H9 (cell line): Measurements from ENCODE around the gene CCDC88A. TPM values are rescaled to one million over a fixed set of nuclear protein-coding genes. Genes with fewer than 3 reads are reported as not detected.
"Not testable (repeated sequence)": the region's sequence is repeated elsewhere in the genome, so short reads cannot be mapped to it uniquely, and the experiment has no call there.

Source experiments
- DNase-seq: peaks from one replicate; pipeline ENCODE4 v3.0.0-alpha.2; 2017
- H2AFZ ChIP-seq: one replicate; pipeline ENCODE4 v1.6.1; 2013; ENCODE audit warnings: mild to moderate bottlenecking, low read length, control low read depth, moderate library complexity
- H2AK5ac ChIP-seq: 2 replicates; pipeline ENCODE4 v1.6.1; 2013; ENCODE audit warnings: low read length, control low read depth, mixed read lengths; ENCODE audit not compliant: insufficient read length
- H2BK120ac ChIP-seq: one replicate; pipeline ENCODE4 v1.6.1; 2013; ENCODE audit warnings: low read depth, mild to moderate bottlenecking, low read length, control low read depth, inconsistent platforms; ENCODE audit not compliant: poor library complexity, severe bottlenecking
- H2BK12ac ChIP-seq: 2 replicates; pipeline ENCODE4 v1.6.1; 2013; ENCODE audit warnings: low read length, control low read depth, mixed read lengths, low read depth; ENCODE audit not compliant: insufficient read length
- H2BK15ac ChIP-seq: 2 replicates; pipeline ENCODE4 v1.6.1; 2013; ENCODE audit warnings: low read depth, low read length, control low read depth
- H2BK20ac ChIP-seq: one replicate; pipeline ENCODE4 v1.6.1; 2013; ENCODE audit warnings: low read depth, mild to moderate bottlenecking, low read length, control low read depth, inconsistent platforms; ENCODE audit not compliant: poor library complexity, severe bottlenecking
- H2BK5ac ChIP-seq: 2 replicates; pipeline ENCODE4 v1.6.1; 2013; ENCODE audit warnings: low read length, control low read depth, mixed read lengths; ENCODE audit not compliant: insufficient read length
- H3K14ac ChIP-seq: 2 replicates; pipeline ENCODE4 v1.6.1; 2013; ENCODE audit warnings: low read length, control low read depth; ENCODE audit not compliant: insufficient read depth
- H3K18ac ChIP-seq: 2 replicates; pipeline ENCODE4 v1.6.1; 2013; ENCODE audit warnings: low read depth, mild to moderate bottlenecking, mixed read lengths, low read length, control low read depth; ENCODE audit not compliant: insufficient read length
- H3K23ac ChIP-seq: 2 replicates; pipeline ENCODE4 v1.6.1; 2013; ENCODE audit warnings: low read length, control low read depth, mixed read lengths, low read depth; ENCODE audit not compliant: insufficient read length
- H3K23me2 ChIP-seq: 2 replicates; pipeline ENCODE4 v1.6.1; 2013; ENCODE audit warnings: low read depth, mild to moderate bottlenecking, mixed read lengths, low read length, control low read depth; ENCODE audit not compliant: insufficient read length, poor library complexity, severe bottlenecking
- H3K27ac ChIP-seq: 2 replicates; pipeline ENCODE4 v1.5.1; 2013; ENCODE audit warnings: low read length, control low read depth, mixed read lengths, low read depth; ENCODE audit not compliant: insufficient read length
- H3K27me3 ChIP-seq: 2 replicates; pipeline ENCODE4 v1.6.1; 2013; ENCODE audit warnings: low read length, control low read depth, inconsistent platforms; ENCODE audit not compliant: insufficient read depth
- H3K4ac ChIP-seq: 2 replicates; pipeline ENCODE4 v1.6.1; 2013; ENCODE audit warnings: low read depth, mild to moderate bottlenecking, control low read depth, inconsistent platforms, low read length, moderate library complexity
- H3K4me1 ChIP-seq: 2 replicates; pipeline ENCODE4 v1.6.1; 2013; ENCODE audit warnings: low read length, control low read depth, inconsistent platforms; ENCODE audit not compliant: insufficient read depth
- H3K4me2 ChIP-seq: 2 replicates; pipeline ENCODE4 v1.6.1; 2013; ENCODE audit warnings: low read length, control low read depth, mixed read lengths; ENCODE audit not compliant: insufficient read length, insufficient read depth
- H3K56ac ChIP-seq: 2 replicates; pipeline ENCODE4 v1.6.1; 2013; ENCODE audit warnings: low read depth, mild to moderate bottlenecking, mixed read lengths, low read length, control low read depth; ENCODE audit not compliant: insufficient read length
- H3K79me1 ChIP-seq: 2 replicates; pipeline ENCODE4 v1.6.1; 2013; ENCODE audit warnings: low read depth, mild to moderate bottlenecking, moderate library complexity, low read length, control low read depth, inconsistent platforms; ENCODE audit not compliant: insufficient read depth, poor library complexity, severe bottlenecking
- H3K79me2 ChIP-seq: 2 replicates; pipeline ENCODE4 v1.6.1; 2013; ENCODE audit warnings: low read length, control low read depth, inconsistent platforms; ENCODE audit not compliant: insufficient read depth
- H3K9ac ChIP-seq: 2 replicates; pipeline ENCODE4 v1.6.1; 2013; ENCODE audit warnings: low read length, control low read depth, mixed read lengths; ENCODE audit not compliant: insufficient read length; ENCODE audit errors: extremely low read depth
- H3K9me3 ChIP-seq: one replicate; pipeline ENCODE4 v1.6.1; 2013; ENCODE audit warnings: low read depth, low read length, inconsistent platforms; ENCODE audit not compliant: control insufficient read depth
- H3T11ph ChIP-seq: one replicate; pipeline ENCODE4 v1.6.1; 2013; ENCODE audit warnings: mild to moderate bottlenecking, low read length, control low read depth, inconsistent platforms
- H4K20me1 ChIP-seq: one replicate; pipeline ENCODE4 v1.6.1; 2013; ENCODE audit not compliant: control insufficient read depth, insufficient read length, insufficient read depth
- H4K5ac ChIP-seq: 2 replicates; pipeline ENCODE4 v1.6.1; 2013; ENCODE audit warnings: low read depth, mild to moderate bottlenecking, mixed read lengths, low read length, control low read depth; ENCODE audit not compliant: insufficient read length
- H4K8ac ChIP-seq: replicated peaks from 2 replicates; pipeline ENCODE4 v1.6.1; 2013; ENCODE audit warnings: low read length, control low read depth, mixed read lengths, low read depth; ENCODE audit not compliant: insufficient read length
- H4K91ac ChIP-seq: 2 replicates; pipeline ENCODE4 v1.6.1; 2013; ENCODE audit warnings: low read depth, mild to moderate bottlenecking, moderate library complexity, mixed read lengths, low read length, control low read depth; ENCODE audit not compliant: insufficient read length
- H3K27ac Mint-ChIP-seq, 3 experiments: 2 replicates in 2 of 3; 3 replicates in 1 of 3; pipeline ENCODE4 v1.8.0; 2020 to 2021; ENCODE audit warnings: mixed read lengths in 3 of 3, mild to moderate bottlenecking in 1 of 3, moderate library complexity in 1 of 3
- H3K27me3 Mint-ChIP-seq: 2 replicates; pipeline ENCODE4 v1.8.0; 2021; ENCODE audit warnings: low read depth, mild to moderate bottlenecking, moderate library complexity, mixed read lengths
- H3K36me3 Mint-ChIP-seq, 3 experiments: 2 replicates in 2 of 3; 3 replicates in 1 of 3; pipeline ENCODE4 v1.8.0; 2020 to 2021; ENCODE audit warnings: low read depth in 3 of 3, mixed read lengths in 3 of 3; ENCODE audit not compliant: insufficient read depth in 1 of 3
- H3K4me1 Mint-ChIP-seq, 2 experiments: 2 replicates each; pipeline ENCODE4 v1.8.0; 2020; ENCODE audit warnings: mixed read lengths in 2 of 2
- H3K4me3 Mint-ChIP-seq, 2 experiments: 2 replicates in 1 of 2; 3 replicates in 1 of 2; pipeline ENCODE4 v1.8.0; 2020 to 2021; ENCODE audit warnings: mild to moderate bottlenecking in 2 of 2, mixed read lengths in 2 of 2, moderate library complexity in 1 of 2
- H3K9me3 Mint-ChIP-seq, 2 experiments: 2 replicates in 1 of 2; 3 replicates in 1 of 2; pipeline ENCODE4 v1.8.0; 2020; ENCODE audit warnings: mild to moderate bottlenecking in 2 of 2, mixed read lengths in 2 of 2, moderate library complexity in 1 of 2
- WGBS: extraction: QIAGEN DNeasy Blood & Tissue Kit; methylation state at CpG from one replicate; pipeline ENCODE4 v1.1.7; 2013; ENCODE audit warnings: missing lambda C conversion rate, low lambda C conversion rate, mixed read lengths; ENCODE audit not compliant: insufficient read length; ENCODE audit errors: extremely low coverage; 5-methylcytosine and 5-hydroxymethylcytosine counted together
- total RNA-seq: library from RNA; stranded (reverse); gene quantifications from 2 replicates; pipeline ENCODE4 v1.2.1, GENCODE V29; 2021
- TF ChIP-seq, protein P1 (sequence below): fragments of 200-600 bp; sonication (generic); conservative IDR thresholded peaks from 3 replicates; pipeline ENCODE4 v1.8.0; 2021; ENCODE audit warnings: antibody characterized with exemption, mild to moderate bottlenecking

Gene CCDC88A
- total RNA-seq, 1 experiment from 2014 or later: 91.8 TPM

DNA sequence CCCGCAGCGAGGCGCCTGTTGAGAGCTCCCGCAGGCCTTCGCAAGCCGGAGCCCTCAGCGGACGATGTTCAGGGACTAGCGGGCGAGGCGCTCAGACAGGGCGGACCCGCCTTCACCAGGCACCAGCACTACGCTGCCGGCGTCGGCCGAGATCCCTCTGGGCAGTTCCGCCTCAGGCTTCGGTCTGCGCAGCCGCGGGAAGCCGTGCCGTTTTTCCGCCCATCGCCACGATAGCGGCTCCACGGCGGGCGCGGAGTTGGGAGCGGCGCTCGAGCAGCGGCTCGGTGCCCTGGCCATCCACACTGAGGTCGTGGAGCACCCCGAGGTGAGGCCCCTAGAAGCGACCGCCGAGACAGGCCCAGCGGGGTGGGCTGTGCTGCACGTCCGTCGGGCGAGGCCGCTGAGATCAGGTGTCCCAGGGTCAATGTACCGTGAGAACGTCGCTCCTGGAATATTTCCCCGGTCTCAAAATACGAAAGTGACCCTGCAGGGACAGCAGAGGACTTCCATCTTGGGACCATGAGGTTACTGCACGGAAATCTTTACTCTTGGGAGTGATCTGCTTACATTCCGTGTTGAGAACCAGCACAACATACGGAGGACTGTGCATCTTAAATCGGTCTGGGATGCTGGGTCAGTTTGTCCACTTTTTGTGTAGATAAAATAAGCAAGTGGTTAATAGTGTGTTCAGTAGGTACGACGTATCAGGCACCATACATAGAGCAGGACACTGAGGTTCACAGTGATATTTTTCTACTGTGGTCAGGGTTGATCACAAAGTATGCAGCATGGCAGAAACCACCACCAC, 137.3 kb downstream of the CCDC88A start:
- Histone ChIP-seq H3K79me1 (no peaks in the 10 kb centered on the region), H3K9ac (peak overlapping the region; percentile 29), H4K91ac (no peak overlapping the region), H3K56ac (no peak overlapping the region), H3K9me3 (no peaks in the 10 kb centered on the region), H2AFZ (no peak overlapping the region), H3K27me3 (no peaks in the 10 kb centered on the region), H2BK20ac (no peak overlapping the region), H3T11ph (no peak overlapping the region), H2AK5ac (no peak overlapping the region), H2BK15ac (no peak overlapping the region), H3K79me2 (no peaks in the 10 kb centered on the region), H3K23ac (no peak overlapping the region), H3K18ac (peak overlapping the region; percentile 83), H4K5ac (peak overlapping the region; percentile 11), H4K20me1 (no peaks in the 10 kb centered on the region), H2BK5ac (no peak overlapping the region), H2BK12ac (no peak overlapping the region), H3K4me1 (no peaks in the 10 kb centered on the region; the same call in 1 of the 2 replicates), H3K4me2 (peak overlapping the region; percentile 71), H3K14ac (peak overlapping the region; percentile 82), H4K8ac (no peak overlapping the region), H3K23me2 (peaks cover 8% of the 10 kb centered on the region), H3K4ac (no peak overlapping the region), H3K27ac (no peak overlapping the region), H2BK120ac (no peak overlapping the region)
- Mint-ChIP-seq H3K27ac (peak overlapping the region; percentile 95 to 98 (median 96)), H3K4me1 (peaks cover 47 to 49% of the 10 kb centered on the region in 2 experiments), H3K36me3 (peaks cover 2 to 15% (median 10%) of the 10 kb centered on the region in 3 experiments), H3K4me3 (peak overlapping the region; percentile 72 to 89), H3K27me3 (no peaks in the 10 kb centered on the region), H3K9me3 (no peaks in the 10 kb centered on the region)
- TF ChIP-seq, protein P1, sequence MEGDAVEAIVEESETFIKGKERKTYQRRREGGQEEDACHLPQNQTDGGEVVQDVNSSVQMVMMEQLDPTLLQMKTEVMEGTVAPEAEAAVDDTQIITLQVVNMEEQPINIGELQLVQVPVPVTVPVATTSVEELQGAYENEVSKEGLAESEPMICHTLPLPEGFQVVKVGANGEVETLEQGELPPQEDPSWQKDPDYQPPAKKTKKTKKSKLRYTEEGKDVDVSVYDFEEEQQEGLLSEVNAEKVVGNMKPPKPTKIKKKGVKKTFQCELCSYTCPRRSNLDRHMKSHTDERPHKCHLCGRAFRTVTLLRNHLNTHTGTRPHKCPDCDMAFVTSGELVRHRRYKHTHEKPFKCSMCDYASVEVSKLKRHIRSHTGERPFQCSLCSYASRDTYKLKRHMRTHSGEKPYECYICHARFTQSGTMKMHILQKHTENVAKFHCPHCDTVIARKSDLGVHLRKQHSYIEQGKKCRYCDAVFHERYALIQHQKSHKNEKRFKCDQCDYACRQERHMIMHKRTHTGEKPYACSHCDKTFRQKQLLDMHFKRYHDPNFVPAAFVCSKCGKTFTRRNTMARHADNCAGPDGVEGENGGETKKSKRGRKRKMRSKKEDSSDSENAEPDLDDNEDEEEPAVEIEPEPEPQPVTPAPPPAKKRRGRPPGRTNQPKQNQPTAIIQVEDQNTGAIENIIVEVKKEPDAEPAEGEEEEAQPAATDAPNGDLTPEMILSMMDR: no peak
- no CpG with 5 or more reads among the region's 60 CpGs for WGBS
- peak; percentile 75 for DNase-seq

- not testable (repeated sequence) for H3T11ph ChIP-seq, H3K56ac ChIP-seq, H2AK5ac ChIP-seq, H3K27me3 ChIP-seq, H4K5ac ChIP-seq, H2BK5ac ChIP-seq, H3K27ac ChIP-seq, H3K27me3 Mint-ChIP-seq, H3K23me2 ChIP-seq, H3K18ac ChIP-seq, H3K79me2 ChIP-seq, H4K91ac ChIP-seq, H2BK120ac ChIP-seq, H2BK12ac ChIP-seq, H2BK20ac ChIP-seq, H2AFZ ChIP-seq, H3K4me2 ChIP-seq, H3K9ac ChIP-seq, H3K23ac ChIP-seq, H3K4me1 ChIP-seq, H4K20me1 ChIP-seq, H3K14ac ChIP-seq, H3K9me3 ChIP-seq, DNase-seq, H3K4ac ChIP-seq, H3K36me3 Mint-ChIP-seq, H3K9me3 Mint-ChIP-seq, H3K79me1 ChIP-seq, H4K8ac ChIP-seq, H2BK15ac ChIP-seq
- no CpG with 5 or more reads among the region's 5 CpGs for WGBS
- H3K4me1 Mint-ChIP-seq: peaks cover 44 to 46% of the 10 kb centered on the region in 2 experiments
- peak overlapping the region; percentile 9 to 57; a peak in 3 of 5 replicates for H3K4me3 Mint-ChIP-seq
- peak overlapping the region in 2 of 3 experiments; percentile 98 to 99; a peak in 4 of 7 replicates for H3K27ac Mint-ChIP-seq
Measured at GRCh38 chr2:55280851-55281546, 138.7 kb downstream of the CCDC88A start.
